ENCODE data around the gene LGSN.
"Not testable (repeated sequence)": the region's sequence is repeated elsewhere in the genome, so short reads cannot be mapped to it uniquely, and the experiment has no call there.

Gene LGSN

DNA sequence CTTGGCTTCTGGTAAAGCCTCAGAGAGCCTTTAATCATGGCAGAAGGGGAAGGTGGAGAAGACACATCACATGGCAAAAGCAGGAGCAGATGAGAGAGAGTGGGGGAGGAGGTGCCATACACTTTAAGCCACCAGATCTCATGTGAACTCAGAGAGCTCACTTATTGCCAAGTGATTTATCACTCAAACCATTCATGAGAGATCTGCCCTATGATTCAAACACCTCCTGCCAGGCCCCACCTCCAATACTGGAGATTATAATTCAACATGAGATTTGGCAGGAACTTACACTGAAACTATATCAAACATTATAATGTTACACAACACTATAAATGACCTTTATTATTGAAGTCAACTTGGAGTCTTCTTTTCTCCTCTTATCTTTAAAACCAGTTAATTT, 60.6 kb downstream of the LGSN start:
- Histone ChIP-seq H3K27ac (no peak overlapping the region), H3K4me3 (no peak overlapping the region), H3K4me1 (no peaks in the 10 kb centered on the region), H3K27me3 (no peaks in the 10 kb centered on the region), H3K9me3 (no peaks in the 10 kb centered on the region), H3K36me3 (no peaks in the 10 kb centered on the region)
- intact Hi-C loops (cut with DNase I; ENCODE audit: low total_unique reads) = no loop called here
- no peak for DNase-seq
- TF ChIP-seq, protein P1, sequence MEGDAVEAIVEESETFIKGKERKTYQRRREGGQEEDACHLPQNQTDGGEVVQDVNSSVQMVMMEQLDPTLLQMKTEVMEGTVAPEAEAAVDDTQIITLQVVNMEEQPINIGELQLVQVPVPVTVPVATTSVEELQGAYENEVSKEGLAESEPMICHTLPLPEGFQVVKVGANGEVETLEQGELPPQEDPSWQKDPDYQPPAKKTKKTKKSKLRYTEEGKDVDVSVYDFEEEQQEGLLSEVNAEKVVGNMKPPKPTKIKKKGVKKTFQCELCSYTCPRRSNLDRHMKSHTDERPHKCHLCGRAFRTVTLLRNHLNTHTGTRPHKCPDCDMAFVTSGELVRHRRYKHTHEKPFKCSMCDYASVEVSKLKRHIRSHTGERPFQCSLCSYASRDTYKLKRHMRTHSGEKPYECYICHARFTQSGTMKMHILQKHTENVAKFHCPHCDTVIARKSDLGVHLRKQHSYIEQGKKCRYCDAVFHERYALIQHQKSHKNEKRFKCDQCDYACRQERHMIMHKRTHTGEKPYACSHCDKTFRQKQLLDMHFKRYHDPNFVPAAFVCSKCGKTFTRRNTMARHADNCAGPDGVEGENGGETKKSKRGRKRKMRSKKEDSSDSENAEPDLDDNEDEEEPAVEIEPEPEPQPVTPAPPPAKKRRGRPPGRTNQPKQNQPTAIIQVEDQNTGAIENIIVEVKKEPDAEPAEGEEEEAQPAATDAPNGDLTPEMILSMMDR (IDR thresholded peaks at IDR 0.05) = no peak

DNA sequence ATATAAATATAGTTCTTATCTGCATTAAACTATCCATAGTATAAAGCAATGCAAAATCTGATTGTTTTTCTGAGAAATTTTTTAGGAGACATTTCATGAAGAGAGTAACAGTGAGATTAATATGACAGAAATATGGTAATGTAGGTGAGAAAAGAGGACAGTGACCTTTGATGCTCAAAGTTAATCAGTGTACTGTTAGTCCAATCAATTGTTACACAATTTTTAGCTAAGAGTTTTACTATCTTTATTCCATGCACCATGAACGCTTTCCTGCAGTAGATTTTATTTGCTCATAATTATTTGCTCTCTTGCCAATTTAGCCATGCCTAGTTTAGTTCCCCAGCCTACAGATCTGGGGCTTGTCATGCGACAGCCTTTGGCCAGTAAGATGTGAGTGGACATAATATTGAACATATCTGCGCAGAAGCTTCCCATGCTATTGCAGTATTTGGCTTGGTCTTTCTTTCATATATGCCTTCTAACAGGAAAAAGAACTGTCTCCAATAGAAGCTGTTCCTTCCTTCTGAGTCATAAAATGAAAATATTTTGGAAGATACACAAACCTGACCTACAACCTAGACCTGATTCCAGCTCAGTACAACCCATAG, 69.8 kb downstream of the LGSN start:
- DNase-seq = no peak
- no peak overlapping the region for H3K4me3 ChIP-seq
- no peak overlapping the region for H3K27ac ChIP-seq
- H3K4me1 ChIP-seq = no peaks in the 10 kb centered on the region
- H3K36me3 ChIP-seq = no peaks in the 10 kb centered on the region
- H3K27me3 ChIP-seq = no peaks in the 10 kb centered on the region
- intact Hi-C loops (cut with DNase I; ENCODE audit: low total_unique reads) = no loop called here
- TF ChIP-seq, protein P1 (IDR thresholded peaks at IDR 0.05) = no peak
- H3K9me3 ChIP-seq = no peaks in the 10 kb centered on the region

DNA sequence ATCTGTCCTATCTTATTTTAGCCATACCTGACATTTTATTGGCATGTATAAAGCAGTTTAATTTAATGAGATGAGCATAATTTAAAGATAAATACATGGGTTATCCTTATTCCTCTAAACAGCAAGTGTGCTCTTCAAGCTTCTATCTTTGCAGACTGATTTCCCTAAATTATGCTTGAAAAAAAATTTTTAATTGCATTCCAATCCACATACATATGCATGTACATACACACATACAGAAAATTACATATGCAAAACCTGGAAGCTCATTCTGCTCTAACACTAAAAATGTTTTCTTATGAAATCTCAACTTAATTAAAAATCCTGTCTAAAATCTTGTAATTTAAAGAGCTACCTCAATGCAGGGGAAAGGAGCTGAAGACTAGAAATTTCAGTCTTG, 73.2 kb downstream of the LGSN start:
- no peak overlapping the region for H3K4me3 ChIP-seq

DNA sequence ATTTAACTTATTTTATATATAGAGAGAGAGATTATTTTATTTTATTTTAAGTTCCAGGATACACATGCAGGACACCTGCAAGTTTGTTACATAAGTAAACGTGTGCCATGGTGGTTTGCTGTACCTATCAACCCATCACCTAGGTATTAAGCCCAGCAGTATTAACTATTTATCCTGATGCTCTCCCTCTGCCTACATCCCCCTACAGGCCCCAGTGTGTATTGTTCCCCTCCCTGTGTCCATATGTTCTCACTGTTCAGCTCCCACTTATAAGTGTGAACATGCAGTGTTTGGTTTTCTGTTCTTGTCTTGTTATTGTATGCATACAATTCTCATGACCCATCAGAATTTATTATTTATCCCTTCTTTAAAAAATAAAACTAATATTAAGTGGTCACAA, 73.9 kb downstream of the LGSN start:
- Histone ChIP-seq H3K9me3 (no peaks in the 10 kb centered on the region), H3K4me3 (no peak overlapping the region), H3K4me1 (no peaks in the 10 kb centered on the region), H3K27ac (no peak overlapping the region), H3K36me3 (no peaks in the 10 kb centered on the region), H3K27me3 (no peaks in the 10 kb centered on the region)
- intact Hi-C loops (cut with DNase I; ENCODE audit: low total_unique reads) = no loop called here
- DNase-seq = no peak
- TF ChIP-seq, protein P1 (IDR thresholded peaks at IDR 0.05) = no peak

More for the DNA sequence above, 73.2 kb downstream of the LGSN start:
- Histone ChIP-seq H3K27me3 (no peaks in the 10 kb centered on the region), H3K27ac (no peak overlapping the region), H3K36me3 (no peaks in the 10 kb centered on the region), H3K9me3 (no peaks in the 10 kb centered on the region), H3K4me1 (no peaks in the 10 kb centered on the region)
- TF ChIP-seq, protein P1 (IDR thresholded peaks at IDR 0.05) = no peak
- DNase-seq = no peak
- intact Hi-C loops (cut with DNase I; ENCODE audit: low total_unique reads) = no loop called here

DNA sequence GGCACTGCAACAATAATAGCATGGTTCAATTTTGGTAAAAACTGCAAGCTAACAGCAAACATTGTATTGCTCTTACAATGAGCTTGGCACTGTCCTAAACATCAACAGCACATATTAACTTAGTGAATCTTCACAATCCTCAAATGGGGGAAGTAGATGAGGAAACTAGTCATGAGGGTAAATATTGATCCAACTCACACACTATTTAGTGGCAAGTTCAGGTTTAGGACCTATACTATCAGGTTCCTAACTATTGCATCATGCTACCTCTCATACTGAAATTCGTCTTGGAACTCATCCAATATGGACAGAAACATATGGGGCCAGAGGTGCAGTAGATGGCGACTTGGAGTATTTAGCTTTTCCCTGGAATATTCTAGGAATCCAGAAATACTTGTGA, 74.4 kb downstream of the LGSN start:
- Histone ChIP-seq H3K27ac (no peak overlapping the region), H3K9me3 (no peaks in the 10 kb centered on the region), H3K4me3 (no peak overlapping the region), H3K27me3 (no peaks in the 10 kb centered on the region), H3K4me1 (no peaks in the 10 kb centered on the region), H3K36me3 (no peaks in the 10 kb centered on the region)
- intact Hi-C loops (cut with DNase I; ENCODE audit: low total_unique reads) = no loop called here
- TF ChIP-seq, protein P1 (IDR thresholded peaks at IDR 0.05) = no peak
- DNase-seq = no peak

DNA sequence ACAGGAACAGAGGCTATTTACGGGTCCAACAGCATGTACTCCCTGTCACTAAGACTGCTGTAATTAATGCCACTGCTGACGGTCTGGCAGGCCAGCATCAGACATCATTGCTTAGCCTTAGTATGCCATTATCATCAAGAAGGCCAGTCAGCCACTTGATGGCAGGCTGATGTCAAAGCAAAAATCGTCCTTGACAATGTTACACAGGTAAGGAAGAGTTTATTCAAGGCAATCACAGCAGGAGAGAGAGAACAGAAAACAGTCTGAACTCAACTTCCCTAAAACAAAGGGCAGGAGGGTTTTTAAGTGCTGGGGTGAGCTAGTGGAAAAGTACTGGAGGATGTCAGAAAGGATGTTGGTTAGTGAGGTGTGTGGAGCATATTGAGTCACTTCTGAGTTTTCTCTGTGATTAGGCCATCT, 83.4 kb downstream of the LGSN start:
- intact Hi-C loops (cut with DNase I; ENCODE audit: low total_unique reads) = no loop called here
- Histone ChIP-seq H3K4me1 (no peaks in the 10 kb centered on the region), H3K4me3 (no peak overlapping the region), H3K27me3 (no peaks in the 10 kb centered on the region), H3K36me3 (no peaks in the 10 kb centered on the region), H3K9me3 (no peaks in the 10 kb centered on the region), H3K27ac (no peak overlapping the region)
- no peak for DNase-seq
- TF ChIP-seq, protein P1 (IDR thresholded peaks at IDR 0.05) = no peak

DNA sequence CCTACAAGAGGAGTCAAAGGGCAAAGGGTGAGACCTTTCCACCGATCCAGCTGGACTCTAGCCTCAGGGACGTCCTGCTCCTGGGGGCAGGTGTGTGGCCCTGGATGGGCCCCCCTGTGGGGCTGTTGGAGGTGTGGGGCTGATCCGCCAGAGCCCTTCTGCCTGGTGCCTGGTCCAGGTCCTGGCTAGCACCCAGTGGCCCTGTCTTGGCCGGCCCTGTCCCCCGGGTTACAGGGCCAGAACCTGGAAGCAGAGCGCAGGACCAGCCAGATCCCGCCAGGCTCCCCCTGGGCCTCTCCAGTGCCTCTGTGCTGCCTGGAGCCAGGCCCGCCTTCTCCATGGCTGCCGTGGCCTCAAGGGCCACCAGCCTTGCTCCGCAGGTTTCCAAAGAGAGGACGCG, 89.3 kb downstream of the LGSN start:
- H3K27ac ChIP-seq; H3K27me3 ChIP-seq; H3K9me3 ChIP-seq; intact Hi-C loops (cut with DNase I; ENCODE audit: low total_unique reads); DNase-seq; H3K36me3 ChIP-seq; H3K4me1 ChIP-seq; H3K4me3 ChIP-seq: not testable (repeated sequence)

DNA sequence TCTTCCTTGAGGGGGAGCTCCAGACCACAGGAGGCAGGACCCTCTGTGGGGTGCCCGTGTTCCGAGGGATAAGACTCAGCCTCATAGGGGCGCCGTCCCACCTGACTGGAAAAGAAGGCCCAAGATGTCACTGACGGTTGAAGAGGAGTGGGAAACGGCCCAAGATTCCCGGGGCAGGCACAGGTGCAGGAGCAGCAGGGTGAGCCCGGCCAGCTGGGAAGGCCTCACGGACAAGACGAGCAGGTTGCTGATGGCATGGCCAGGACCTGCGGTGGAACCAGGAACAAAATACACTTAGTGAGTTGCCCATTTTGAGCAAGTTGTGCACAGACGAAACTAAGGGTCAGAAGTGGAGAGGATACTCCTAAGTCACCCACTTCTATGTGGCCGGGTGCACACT, 89.8 kb downstream of the LGSN start:
- H3K36me3 ChIP-seq; H3K27me3 ChIP-seq; DNase-seq; H3K9me3 ChIP-seq; intact Hi-C loops (cut with DNase I; ENCODE audit: low total_unique reads); H3K4me3 ChIP-seq; H3K27ac ChIP-seq; H3K4me1 ChIP-seq: not testable (repeated sequence)

Measured in tibial artery (tissue), 4 donors.